ENCODE measurements around the gene LOC128125822.
"Not testable (repeated sequence)": the region's sequence is repeated elsewhere in the genome, so short reads cannot be mapped to it uniquely, and the experiment has no call there.

The LOC128125822 gene

DNA sequence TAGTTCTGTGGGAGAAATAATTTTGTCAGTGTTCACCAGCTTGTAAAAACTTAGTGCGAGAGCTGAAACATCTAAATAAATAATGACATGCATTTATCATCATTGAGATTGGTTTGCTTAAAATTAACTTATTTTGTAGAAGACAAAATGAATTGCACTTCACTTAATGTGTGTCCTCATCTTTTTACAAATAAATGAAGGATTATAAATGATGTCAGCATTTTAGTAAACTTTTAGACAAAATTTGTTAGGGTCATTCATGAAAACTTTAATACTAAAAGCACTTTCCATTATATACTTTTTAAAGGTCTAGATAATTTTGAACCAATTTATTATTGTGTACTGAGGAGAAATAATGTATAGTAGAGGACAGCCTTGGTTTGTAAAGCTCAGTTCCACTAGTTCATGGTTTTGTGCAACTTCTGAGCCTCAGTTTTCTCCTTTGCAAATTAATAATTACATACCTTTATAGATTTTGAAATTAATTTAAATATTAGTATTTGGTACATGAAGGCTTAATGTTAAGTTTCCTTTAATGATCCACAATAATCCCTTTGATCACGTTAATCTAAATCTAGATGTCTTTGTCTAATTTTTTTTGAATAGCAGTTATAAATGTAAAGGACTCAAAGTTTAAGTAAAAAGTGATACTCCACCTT, 9.2 kb downstream of the LOC128125822 start:
- no peak for DNase-seq
- no peak for TF ChIP-seq POLR2A (IDR thresholded peaks at IDR 0.05; ENCODE audit: low read length)
- no peak for TF ChIP-seq GATA1 (IDR thresholded peaks at IDR 0.05; ENCODE audit: low read depth, low read length)

DNA sequence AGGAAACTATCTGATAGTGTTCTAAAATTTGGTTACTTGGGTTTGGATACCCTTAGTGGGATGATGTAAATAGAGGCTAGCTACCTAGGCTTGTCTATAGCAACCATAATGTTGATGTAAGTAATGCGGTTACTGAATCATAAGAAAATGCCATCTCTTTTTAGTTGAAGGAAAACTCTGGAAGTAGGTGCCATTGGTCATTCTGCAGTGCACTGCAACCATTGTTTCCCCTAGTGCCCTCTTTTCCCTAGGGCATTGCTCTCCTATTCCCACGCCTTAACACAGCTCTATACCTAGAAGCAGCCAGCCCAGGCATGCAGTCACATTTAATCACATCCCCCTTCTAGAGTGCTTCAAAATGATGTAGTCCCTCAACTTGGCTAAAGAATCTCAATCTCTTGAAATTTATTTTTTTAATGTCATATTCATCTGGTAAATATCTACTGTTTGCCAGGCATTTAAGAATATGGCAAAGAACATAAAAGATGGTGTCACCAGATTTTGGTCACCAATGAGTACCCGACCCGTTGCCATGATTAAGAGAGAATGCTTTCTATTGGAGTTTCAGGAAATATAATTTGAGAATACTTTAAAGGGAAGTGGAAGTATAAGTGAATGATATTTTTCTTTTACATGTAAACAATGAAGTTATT, 10.4 kb downstream of the LOC128125822 start:
- TF ChIP-seq GATA1 (IDR thresholded peaks at IDR 0.05; ENCODE audit: low read depth, low read length) = no peak
- no peak for TF ChIP-seq POLR2A (IDR thresholded peaks at IDR 0.05; ENCODE audit: low read length)
- DNase-seq = no peak

DNA sequence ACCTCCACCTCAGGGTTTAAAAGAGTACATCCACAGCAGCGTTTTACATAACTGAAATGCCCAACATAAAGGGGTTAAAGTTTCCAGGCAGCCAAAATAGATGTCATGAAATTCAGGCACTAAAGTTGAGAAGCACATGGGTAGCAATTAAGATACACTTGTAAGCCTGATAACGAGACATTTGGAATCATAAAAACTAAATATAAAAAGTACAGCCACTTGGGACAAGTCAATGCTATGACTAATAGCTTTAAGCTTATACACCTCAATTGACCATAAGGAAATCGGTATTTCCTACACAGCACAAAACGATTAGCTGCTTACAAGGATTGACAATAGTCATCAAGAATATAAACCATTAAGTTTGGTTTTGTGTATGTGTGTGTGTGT, 11.8 kb downstream of the LOC128125822 start:
- TF ChIP-seq GATA1 (IDR thresholded peaks at IDR 0.05; ENCODE audit: low read depth, low read length) (no peak), POLR2A (IDR thresholded peaks at IDR 0.05; ENCODE audit: low read length) (no peak)
- no peak for DNase-seq

DNA sequence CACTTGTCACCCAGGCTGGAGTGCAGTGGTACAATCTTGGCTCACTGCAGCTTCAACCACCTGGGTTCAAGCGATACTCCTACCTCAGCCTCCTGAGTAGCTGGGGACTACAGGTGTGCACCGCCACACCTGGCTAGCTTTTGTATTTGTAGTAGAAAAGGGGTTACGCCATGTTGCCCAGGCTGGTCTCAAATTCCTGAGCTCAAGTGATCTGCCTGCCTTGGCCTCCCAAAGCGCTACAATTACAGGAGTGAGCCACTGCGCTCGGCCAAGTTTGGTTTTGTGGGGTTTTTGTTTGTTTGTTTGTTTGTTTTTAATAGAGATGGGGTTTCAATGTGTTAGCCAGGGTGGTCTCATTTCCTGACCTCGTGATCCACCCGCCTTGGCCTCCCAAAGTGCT, 12.3 kb downstream of the LOC128125822 start:
- no peak for DNase-seq
- TF ChIP-seq GATA1 (IDR thresholded peaks at IDR 0.05; ENCODE audit: low read depth, low read length) (no peak), POLR2A (IDR thresholded peaks at IDR 0.05; ENCODE audit: low read length) (no peak)

DNA sequence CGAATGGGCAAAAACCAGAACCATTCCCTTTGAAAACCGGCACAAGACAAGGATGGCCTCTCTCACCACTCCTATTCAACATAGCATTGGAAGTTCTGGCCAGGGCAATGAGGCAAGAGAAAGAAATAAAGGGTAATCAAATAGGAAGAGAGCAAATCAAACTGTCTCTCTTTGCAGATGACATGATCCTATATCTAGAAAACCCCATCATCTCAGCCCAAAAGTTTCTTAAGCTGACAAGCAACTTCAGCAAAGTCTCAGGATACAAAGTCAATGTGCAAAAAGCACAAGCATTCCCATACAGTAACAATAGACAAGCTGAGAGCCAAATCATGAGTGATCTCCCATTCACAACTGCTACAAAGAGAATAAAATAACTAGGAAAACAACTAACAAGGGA, 13.4 kb downstream of the LOC128125822 start:
- DNase-seq = not testable (repeated sequence)

DNA sequence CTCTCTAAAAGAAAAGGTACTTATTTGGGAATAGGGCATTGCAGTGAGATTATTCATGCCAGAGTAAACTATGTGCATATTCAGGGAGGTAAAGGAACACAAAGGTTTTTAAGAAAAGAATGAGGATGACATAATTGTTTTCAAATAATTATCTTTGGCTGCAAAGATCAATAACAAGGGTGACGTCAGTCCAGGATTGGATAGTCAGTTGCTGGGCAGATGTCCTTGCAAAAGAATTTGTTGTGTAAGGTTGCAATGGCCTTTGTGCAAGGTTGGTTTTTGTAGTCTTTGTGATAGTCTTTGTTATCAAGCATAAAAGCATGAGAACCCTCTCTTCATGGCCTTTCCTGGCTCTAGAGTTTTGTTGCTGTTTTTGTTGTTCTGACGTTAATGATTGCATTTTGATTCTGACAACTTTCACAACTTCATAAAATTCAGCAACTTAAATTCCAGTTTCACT, 17.7 kb downstream of the LOC128125822 start:
- TF ChIP-seq GATA1 (IDR thresholded peaks at IDR 0.05; ENCODE audit: low read depth, low read length) = no peak
- no peak for TF ChIP-seq POLR2A (IDR thresholded peaks at IDR 0.05; ENCODE audit: low read length)
- no peak for DNase-seq

DNA sequence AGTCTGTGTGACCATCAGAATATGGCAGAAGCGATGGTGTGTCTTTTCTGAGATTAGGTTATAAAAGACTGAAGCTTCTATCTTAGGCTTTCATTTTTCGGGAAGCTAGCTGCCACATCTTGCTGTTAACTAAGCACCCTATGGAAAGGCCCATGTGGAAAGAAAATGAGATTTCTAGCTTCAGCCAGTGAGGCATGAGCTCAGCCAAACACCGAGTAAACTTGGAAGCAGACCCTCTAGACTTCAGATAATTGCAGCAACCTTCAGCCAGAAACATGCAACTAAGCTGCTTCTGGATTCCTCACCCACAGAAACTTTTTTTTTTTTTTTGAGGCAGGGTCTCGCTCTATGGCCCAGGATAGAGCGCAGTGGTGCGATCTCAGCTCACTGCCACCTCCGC, 20.6 kb downstream of the LOC128125822 start:
- DNase-seq = no peak
- TF ChIP-seq POLR2A (IDR thresholded peaks at IDR 0.05; ENCODE audit: low read length) (no peak), GATA1 (IDR thresholded peaks at IDR 0.05; ENCODE audit: low read depth, low read length) (no peak)

DNA sequence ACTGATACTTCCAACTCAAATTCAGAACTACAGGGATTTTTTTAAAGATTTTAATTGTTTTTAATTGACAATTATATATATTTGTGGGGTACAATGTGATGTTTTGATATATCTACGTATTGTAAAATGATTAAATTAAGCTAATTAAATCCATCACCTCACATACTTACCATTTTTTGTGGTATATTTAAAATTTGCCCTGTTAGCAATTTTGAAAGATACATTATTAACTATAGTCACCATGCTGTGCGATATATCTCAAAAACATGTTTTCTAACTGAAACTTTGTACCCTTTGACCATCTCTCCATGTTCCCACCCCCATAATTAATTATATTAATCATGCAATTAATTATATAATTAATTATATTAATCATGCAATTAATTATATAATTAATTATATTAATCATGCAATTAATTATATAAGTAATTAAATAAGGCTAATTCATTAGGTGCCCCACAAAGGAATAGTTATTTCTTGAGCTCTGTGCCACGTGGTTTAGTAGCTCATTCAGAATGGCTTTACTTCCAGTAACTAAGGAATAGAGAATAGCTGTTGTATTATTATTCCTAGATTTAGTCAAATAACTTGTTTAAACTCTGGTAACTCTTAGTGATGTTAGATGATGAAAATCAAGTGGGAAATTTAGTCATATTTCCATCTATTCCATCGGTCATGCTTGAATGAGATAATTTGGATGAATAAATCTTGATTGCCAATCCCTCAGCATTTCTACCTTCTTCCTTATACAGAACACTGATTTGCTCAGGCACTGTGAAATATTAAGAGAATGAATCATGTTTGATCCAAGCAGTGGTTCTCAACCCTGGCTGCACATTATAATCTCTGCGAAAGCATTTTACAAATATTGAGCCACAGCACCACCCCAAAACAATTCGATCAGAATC, 25.1 kb downstream of the LOC128125822 start:
- DNase-seq = no peak
- TF ChIP-seq GATA1 (IDR thresholded peaks at IDR 0.05; ENCODE audit: low read depth, low read length) (no peak), POLR2A (IDR thresholded peaks at IDR 0.05; ENCODE audit: low read length) (no peak)

DNA sequence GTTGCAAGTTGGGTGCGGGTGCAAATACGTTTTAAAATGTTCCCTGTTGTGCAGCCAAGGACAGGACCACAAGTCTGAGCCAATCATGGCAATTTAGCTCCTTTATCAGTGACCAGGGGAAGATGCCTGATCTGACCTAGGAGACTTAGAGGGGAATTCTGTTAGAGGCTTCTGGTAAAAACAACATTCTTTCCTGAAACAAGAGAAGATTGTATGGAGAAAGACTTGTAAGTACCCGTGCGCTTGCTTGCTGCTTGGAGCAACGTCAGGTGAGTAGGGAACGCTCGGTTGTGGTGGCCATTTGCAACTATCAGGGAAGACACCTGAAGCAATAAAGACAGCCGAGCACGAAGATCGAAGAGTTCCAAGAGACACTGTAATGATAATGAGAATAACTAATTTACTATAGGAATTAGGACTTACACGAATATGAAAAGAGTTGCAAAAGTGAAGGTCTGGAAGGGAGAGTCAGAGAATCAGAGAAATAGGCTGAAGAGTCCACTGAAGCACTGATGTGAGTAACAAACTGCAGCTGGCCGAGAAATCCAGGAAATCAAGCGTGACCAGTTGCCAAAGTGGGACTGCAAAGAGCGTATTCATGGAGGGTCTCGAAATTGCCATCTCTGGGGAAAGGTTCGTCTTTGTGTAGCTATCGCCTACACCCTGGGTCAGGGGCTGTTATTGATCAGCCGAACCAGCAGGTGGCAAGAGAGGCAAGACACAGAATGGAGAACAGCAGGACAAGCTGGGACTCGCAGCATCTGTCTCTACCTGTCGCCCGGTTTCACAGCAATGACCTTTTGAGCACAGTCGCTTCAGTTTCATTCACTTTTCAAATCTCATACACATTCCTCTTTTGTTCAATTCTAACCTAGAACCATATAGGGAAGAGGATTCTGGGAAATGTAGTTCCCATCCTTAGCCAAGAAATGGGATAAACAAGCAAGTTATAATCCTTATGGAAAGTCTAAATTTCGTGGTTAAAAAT, 26.1 kb downstream of the LOC128125822 start:
- no peak for TF ChIP-seq POLR2A (IDR thresholded peaks at IDR 0.05; ENCODE audit: low read length)
- no peak for TF ChIP-seq GATA1 (IDR thresholded peaks at IDR 0.05; ENCODE audit: low read depth, low read length)

DNA sequence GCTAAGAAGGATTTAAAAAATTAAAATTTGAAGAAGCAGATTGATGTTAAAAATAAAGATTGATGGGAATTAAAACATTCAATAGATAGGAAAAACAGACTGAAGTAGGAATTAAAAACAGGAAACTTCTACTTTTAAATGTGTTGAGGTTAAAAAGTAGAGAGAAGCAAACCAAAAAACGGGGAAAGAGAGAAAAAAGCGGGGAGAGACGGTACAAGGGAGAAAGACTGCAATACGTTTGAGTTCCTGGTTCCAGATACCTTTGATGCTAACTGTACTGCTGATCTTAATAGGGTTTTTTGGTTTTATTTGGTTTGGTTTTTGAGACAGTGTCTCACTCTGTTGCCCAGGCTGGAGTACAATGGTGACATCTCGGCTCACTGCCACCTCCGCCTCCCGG, 27.0 kb downstream of the LOC128125822 start:
- no peak for TF ChIP-seq GATA1 (IDR thresholded peaks at IDR 0.05; ENCODE audit: low read depth, low read length)
- TF ChIP-seq POLR2A (IDR thresholded peaks at IDR 0.05; ENCODE audit: low read length) = no peak
- no peak for DNase-seq

More for the DNA sequence above, 26.1 kb downstream of the LOC128125822 start:
- peak; percentile 73 to 82 for DNase-seq

DNA sequence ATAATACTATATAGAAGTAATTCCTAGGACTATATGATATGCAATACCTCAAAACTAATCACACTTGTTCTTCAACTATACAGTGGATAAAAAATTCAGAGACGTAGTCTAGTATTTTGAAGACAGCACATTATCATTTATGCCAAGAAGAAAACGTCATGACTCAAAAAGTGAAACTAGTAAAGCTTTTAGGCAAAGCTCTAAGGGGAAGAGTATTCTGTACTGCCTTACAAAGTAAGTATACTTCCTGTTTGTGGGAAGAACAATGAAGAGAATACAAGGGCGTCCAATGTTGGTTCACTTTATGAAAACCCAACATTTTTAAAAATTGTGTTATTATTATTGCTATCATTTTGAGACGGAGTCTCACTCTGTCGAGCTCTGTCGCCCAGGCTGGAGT, 27.9 kb downstream of the LOC128125822 start:
- DNase-seq = no peak
- TF ChIP-seq GATA1 (IDR thresholded peaks at IDR 0.05; ENCODE audit: low read depth, low read length) (no peak), POLR2A (IDR thresholded peaks at IDR 0.05; ENCODE audit: low read length) (no peak)

DNA sequence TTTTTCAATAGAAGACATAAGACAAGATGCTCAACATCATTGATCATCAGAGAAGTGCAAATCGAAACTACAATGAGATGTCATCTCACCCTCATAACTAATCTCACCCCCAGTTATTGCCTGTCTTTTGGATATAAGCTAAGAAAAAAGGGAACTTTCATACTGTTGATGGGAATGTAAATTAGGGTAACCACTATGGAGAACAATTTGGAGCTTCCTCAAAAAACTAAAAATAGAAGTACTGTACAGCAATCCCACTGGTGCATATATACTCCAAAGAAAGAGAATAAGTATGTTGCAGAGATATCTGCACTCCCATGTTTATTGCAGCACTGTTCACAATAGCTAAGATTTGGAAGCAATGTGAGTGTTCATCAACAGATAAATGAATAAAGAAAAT, 37.0 kb downstream of the LOC128125822 start:
- no peak for DNase-seq
- no peak for TF ChIP-seq GATA1 (IDR thresholded peaks at IDR 0.05; ENCODE audit: low read depth, low read length)
- TF ChIP-seq POLR2A (IDR thresholded peaks at IDR 0.05; ENCODE audit: low read length) = no peak

DNA sequence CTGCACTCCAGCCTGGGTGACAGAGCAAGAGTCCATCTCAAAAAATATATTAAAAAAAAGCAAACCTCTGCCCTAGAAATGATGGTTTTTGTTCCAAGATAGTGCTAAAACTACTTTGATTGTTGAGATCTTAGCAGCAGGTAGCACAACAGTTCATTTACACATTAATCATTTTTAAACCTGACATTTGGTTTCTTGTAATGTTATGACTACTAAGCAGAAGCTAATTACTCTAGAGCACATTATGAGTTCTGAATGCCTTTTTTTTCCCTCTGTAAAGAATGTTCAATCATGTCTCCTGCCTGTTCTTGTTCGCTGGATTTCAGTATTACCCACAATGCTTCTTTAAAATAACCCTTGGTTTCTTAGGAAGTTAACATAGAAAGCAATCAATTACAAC, 38.7 kb downstream of the LOC128125822 start:
- DNase-seq = no peak
- TF ChIP-seq POLR2A (IDR thresholded peaks at IDR 0.05; ENCODE audit: low read length) = no peak
- no peak for TF ChIP-seq GATA1 (IDR thresholded peaks at IDR 0.05; ENCODE audit: low read depth, low read length)
